ENCODE measurements around the gene ADGRG6. TPM values are rescaled to one million over a fixed set of nuclear protein-coding genes. Genes with fewer than 3 reads are reported as not detected.

ADGRG6 gene
- total and polyA plus RNA-seq, 9 of the 15 experiments (the other 6 are each of a cell fraction or from before 2014, with no cell fraction given): under 0.01 to 0.11 (median 0.05) TPM; not detected in 5

GRCh38 chr6:142350309-142350708 lies 48.5 kb downstream of the ADGRG6 start:
- Histone ChIP-seq H3K27ac (ENCODE audit: extremely low read depth, low read depth, low read length) (no peak overlapping the region), H3K9me3 (replicated peaks; ENCODE audit: control insufficient read depth, insufficient read depth, low read depth, low read length) (no peaks in the 10 kb centered on the region), H3K4me1 (replicated peaks in 1 of 2; ENCODE audit: control insufficient read depth in 2 of 2, insufficient read depth in 2 of 2, low read length in 2 of 2) (no peaks in the 10 kb centered on the region), H3K36me3 (ENCODE audit: control insufficient read depth, insufficient read depth, low read length) (no peaks in the 10 kb centered on the region), H3K9ac (ENCODE audit: insufficient read depth in 1 of 2, low read depth in 2 of 2, low read length in 2 of 2) (no peak overlapping the region), H3K4me3 (no peak overlapping the region), H3K4me2 (ENCODE audit: insufficient read depth, low read length) (no peak overlapping the region), H2AFZ (ENCODE audit: low read depth, low read length) (no peak overlapping the region), H3K27me3 (ENCODE audit: control insufficient read depth in 2 of 2, insufficient read depth in 2 of 2, low read length in 2 of 2) (no peaks in the 10 kb centered on the region), H4K20me1 (replicated peaks; ENCODE audit: control insufficient read depth, insufficient read depth, low read length) (no peaks in the 10 kb centered on the region), H3K79me2 (ENCODE audit: control insufficient read depth, insufficient read depth, low read length) (no peaks in the 10 kb centered on the region), H3K9me1 (ENCODE audit: control insufficient read depth, insufficient read depth, low read length) (no peaks in the 10 kb centered on the region)
- in situ Hi-C loops (cut with MboI) (no loop called here), intact Hi-C loops (cut with micrococcal nuclease) (no loop called here)
- POLR2A ChIA-PET: no interaction called here
- ATAC-seq (no peak), FAIRE-seq (no peak), DNase-seq (ENCODE audit: extremely low read depth in 1 of 4, low spot score in 3 of 4) (no peak)
- CTCF ChIA-PET (ENCODE audit: low intra/inter-chr PET ratio): no interaction called here
- TF ChIP-seq, protein P1, sequence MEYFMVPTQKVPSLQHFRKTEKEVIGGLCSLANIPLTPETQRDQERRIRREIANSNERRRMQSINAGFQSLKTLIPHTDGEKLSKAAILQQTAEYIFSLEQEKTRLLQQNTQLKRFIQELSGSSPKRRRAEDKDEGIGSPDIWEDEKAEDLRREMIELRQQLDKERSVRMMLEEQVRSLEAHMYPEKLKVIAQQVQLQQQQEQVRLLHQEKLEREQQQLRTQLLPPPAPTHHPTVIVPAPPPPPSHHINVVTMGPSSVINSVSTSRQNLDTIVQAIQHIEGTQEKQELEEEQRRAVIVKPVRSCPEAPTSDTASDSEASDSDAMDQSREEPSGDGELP (CRISPR knock-in tag; IDR thresholded peaks at IDR 0.05; ENCODE audit: borderline replicate concordance): no peak
- TF ChIP-seq STAG1 (CRISPR knock-in tag; IDR thresholded peaks at IDR 0.05; ENCODE audit: borderline replicate concordance) (no peak), CEBPB (tag; IDR thresholded peaks at IDR 0.05) (no peak), IFI16 (CRISPR knock-in tag; IDR thresholded peaks at IDR 0.05) (no peak), EP300 (IDR thresholded peaks at IDR 0.05; ENCODE audit: low read length) (no peak), NR1H2 (CRISPR knock-in tag; IDR thresholded peaks at IDR 0.05) (no peak), PBX2 (CRISPR knock-in tag; IDR thresholded peaks at IDR 0.05; ENCODE audit: low read depth) (no peak), PBX2 (tag; conservative IDR thresholded peaks at IDR 0.05; ENCODE audit: low read depth) (no peak), MAZ (CRISPR knock-in tag; conservative IDR thresholded peaks at IDR 0.05 in 1 of 2, IDR thresholded peaks at IDR 0.05 in 1 of 2) (no peak)
- BruUV-seq (replicated peaks): no TSS peak
- WGBS (ENCODE audit: insufficient coverage, low coverage, missing lambda C conversion rate): 0% methylated on average over 1 of the region's 1 CpG
